Measurements from ENCODE around the gene IARS2. TPM values are rescaled to one million over a fixed set of nuclear protein-coding genes. Genes with fewer than 3 reads are reported as not detected.

Gene IARS2
- total RNA-seq, 1 experiment from 2014 or later: 106 TPM

- no peak for TF ChIP-seq CTCF (IDR thresholded peaks at IDR 0.05 in 2 of 3, conservative IDR thresholded peaks at IDR 0.05 in 1 of 3; ENCODE audit: borderline replicate concordance in 1 of 3, insufficient read depth in 1 of 3, low read depth in 2 of 3, low read length in 2 of 3)
- no peak for TF ChIP-seq SP1 (IDR thresholded peaks at IDR 0.05; ENCODE audit: low read depth)
- no peak for TF ChIP-seq ZBTB33 (IDR thresholded peaks at IDR 0.05; ENCODE audit: extremely low read depth, insufficient replicate concordance, low read length)
- TF ChIP-seq TCF7L2 (IDR thresholded peaks at IDR 0.05; ENCODE audit: borderline replicate concordance, extremely low read depth, insufficient read depth, insufficient read length): no peak
- TF ChIP-seq RAD21 (IDR thresholded peaks at IDR 0.05; ENCODE audit: low read depth): no peak
- TF ChIP-seq EZH2phosphoT487 (IDR thresholded peaks at IDR 0.05; ENCODE audit: borderline replicate concordance): no peak
- TF ChIP-seq CEBPB (IDR thresholded peaks at IDR 0.05; ENCODE audit: low read depth): no peak
- TF ChIP-seq SIN3A (IDR thresholded peaks at IDR 0.05; ENCODE audit: low read depth): no peak
- no peak for TF ChIP-seq ZNF274 (IDR thresholded peaks at IDR 0.05; ENCODE audit: low read depth, low read length)
These were observed 77.0 kb downstream of the IARS2 start (continued) for GRCh38 chr1:220170836-220171526.

DNA sequence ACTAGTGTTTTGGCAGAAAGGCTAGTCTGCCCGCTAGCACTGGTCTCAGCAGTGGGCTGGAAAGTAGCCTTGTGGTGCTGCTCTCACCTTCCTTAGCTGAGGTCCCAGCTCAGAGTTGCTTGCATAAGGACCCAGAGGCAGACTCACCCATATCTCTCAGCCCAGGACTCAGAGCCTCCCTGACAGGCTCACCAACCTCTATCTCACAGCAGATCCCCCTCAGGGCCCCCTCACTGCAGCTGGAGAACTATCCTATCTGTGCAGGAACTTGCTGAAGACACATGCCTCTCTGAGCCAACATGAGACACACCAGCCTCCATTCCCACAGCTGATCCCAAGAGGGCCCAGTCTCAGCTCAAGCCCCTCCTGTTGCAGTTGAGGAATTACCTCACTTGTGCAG, 82.6 kb downstream of the IARS2 start:
- BruUV-seq (replicated peaks): no TSS peak
- Histone ChIP-seq H3K27ac (ENCODE audit: low read depth, low read length) (no peak overlapping the region), H2AFZ (ENCODE audit: low read depth, low read length, poor library complexity, severe bottlenecking) (no peak overlapping the region), H3K27me3 (ENCODE audit: insufficient read depth, low read length) (no peaks in the 10 kb centered on the region), H3K9ac (ENCODE audit: low read length) (no peak overlapping the region), H3K79me2 (ENCODE audit: insufficient read depth, low read length) (no peaks in the 10 kb centered on the region; the same call in 1 of the 2 replicates), H3K4me1 (ENCODE audit: control insufficient read depth in 1 of 2, insufficient read depth in 2 of 2, low read length in 2 of 2) (no peaks in the 10 kb centered on the region), H4K20me1 (ENCODE audit: insufficient read depth) (no peaks in the 10 kb centered on the region), H3K9me3 (ENCODE audit: control insufficient read depth in 1 of 2, insufficient read depth in 1 of 2, low read depth in 1 of 2, low read length in 2 of 2) (no peaks in the 10 kb centered on the region), H3K36me3 (ENCODE audit: control insufficient read depth in 1 of 2, insufficient read depth in 2 of 2, low read length in 2 of 2) (peaks cover 3 to 11% of the 10 kb centered on the region in 2 experiments; a peak in 3 of 4 replicates), H3K4me3 (replicated peaks in 1 of 2; ENCODE audit: low read depth in 1 of 2, low read length in 2 of 2) (no peak overlapping the region), H3K9me2 (ENCODE audit: insufficient read depth) (no peaks in the 10 kb centered on the region), H3K4me2 (ENCODE audit: low read length) (no peak overlapping the region)
- no peak for ATAC-seq
- ChIA-PET POLR2A (no interaction called here), CTCF (no interaction called here), RAD21 (ENCODE audit: low non-redundant PET in 1 of 2, low total read pairs in 2 of 2, uncharacterized antibody in 2 of 2, unreplicated experiment in 2 of 2) (no interaction called here)
- no peak for DNase-seq (ENCODE audit: low read depth, low spot score)
- intact Hi-C loops (cut with micrococcal nuclease): no loop called here
- TF ChIP-seq CBX3 (IDR thresholded peaks at IDR 0.05; ENCODE audit: low read depth): no peak
- TF ChIP-seq CEBPB (IDR thresholded peaks at IDR 0.05; ENCODE audit: low read depth): no peak
- TF ChIP-seq ZNF274 (IDR thresholded peaks at IDR 0.05; ENCODE audit: low read depth, low read length): no peak
- TF ChIP-seq POLR2A (IDR thresholded peaks at IDR 0.05; ENCODE audit: borderline replicate concordance, extremely low read depth, insufficient read depth, insufficient read length): no peak
- TF ChIP-seq ZBTB33 (IDR thresholded peaks at IDR 0.05; ENCODE audit: extremely low read depth, insufficient replicate concordance, low read length): no peak
- TF ChIP-seq SRF (IDR thresholded peaks at IDR 0.05; ENCODE audit: low read depth): no peak
- no peak for TF ChIP-seq CTCF (IDR thresholded peaks at IDR 0.05 in 2 of 3, conservative IDR thresholded peaks at IDR 0.05 in 1 of 3; ENCODE audit: borderline replicate concordance in 1 of 3, insufficient read depth in 1 of 3, low read depth in 2 of 3, low read length in 2 of 3)
- TF ChIP-seq, protein P1, sequence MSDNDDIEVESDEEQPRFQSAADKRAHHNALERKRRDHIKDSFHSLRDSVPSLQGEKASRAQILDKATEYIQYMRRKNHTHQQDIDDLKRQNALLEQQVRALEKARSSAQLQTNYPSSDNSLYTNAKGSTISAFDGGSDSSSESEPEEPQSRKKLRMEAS (IDR thresholded peaks at IDR 0.05): no peak
- no peak for TF ChIP-seq ZFX (IDR thresholded peaks at IDR 0.05)
- TF ChIP-seq RAD21 (IDR thresholded peaks at IDR 0.05; ENCODE audit: low read depth): no peak
- TF ChIP-seq EZH2 (IDR thresholded peaks at IDR 0.05): no peak
